Skeletal muscle satellite cell (primary cell): ENCODE data around the gene DRC7.

Experiments used
- H3K27me3 ChIP-seq: 2 replicates; pipeline ENCODE4 v1.7.0; 2013; ENCODE audit warnings: low read length; ENCODE audit not compliant: control insufficient read depth, insufficient read depth
- H3K36me3 ChIP-seq: 2 replicates; pipeline ENCODE4 v1.7.0; 2013; ENCODE audit warnings: mild to moderate bottlenecking, control low read depth, low read length; ENCODE audit not compliant: insufficient read depth
- H3K4me1 ChIP-seq: 2 replicates; pipeline ENCODE4 v1.7.0; 2013; ENCODE audit warnings: low read length; ENCODE audit not compliant: control insufficient read depth, insufficient read depth
- H3K4me2 ChIP-seq: 2 replicates; pipeline ENCODE4 v1.7.0; 2013; ENCODE audit warnings: mild to moderate bottlenecking, low read length
- H3K4me3 ChIP-seq: 2 replicates; pipeline ENCODE4 v1.7.0; 2013; ENCODE audit warnings: low read length
- H3K9ac ChIP-seq: 2 replicates; pipeline ENCODE4 v1.7.0; 2013; ENCODE audit warnings: mild to moderate bottlenecking, low read depth, low read length, moderate library complexity
- H3K9me3 ChIP-seq: replicated peaks from 2 replicates; pipeline ENCODE4 v1.7.0; 2013; ENCODE audit warnings: mild to moderate bottlenecking, control low read depth, low read length

DRC7 gene

DNA sequence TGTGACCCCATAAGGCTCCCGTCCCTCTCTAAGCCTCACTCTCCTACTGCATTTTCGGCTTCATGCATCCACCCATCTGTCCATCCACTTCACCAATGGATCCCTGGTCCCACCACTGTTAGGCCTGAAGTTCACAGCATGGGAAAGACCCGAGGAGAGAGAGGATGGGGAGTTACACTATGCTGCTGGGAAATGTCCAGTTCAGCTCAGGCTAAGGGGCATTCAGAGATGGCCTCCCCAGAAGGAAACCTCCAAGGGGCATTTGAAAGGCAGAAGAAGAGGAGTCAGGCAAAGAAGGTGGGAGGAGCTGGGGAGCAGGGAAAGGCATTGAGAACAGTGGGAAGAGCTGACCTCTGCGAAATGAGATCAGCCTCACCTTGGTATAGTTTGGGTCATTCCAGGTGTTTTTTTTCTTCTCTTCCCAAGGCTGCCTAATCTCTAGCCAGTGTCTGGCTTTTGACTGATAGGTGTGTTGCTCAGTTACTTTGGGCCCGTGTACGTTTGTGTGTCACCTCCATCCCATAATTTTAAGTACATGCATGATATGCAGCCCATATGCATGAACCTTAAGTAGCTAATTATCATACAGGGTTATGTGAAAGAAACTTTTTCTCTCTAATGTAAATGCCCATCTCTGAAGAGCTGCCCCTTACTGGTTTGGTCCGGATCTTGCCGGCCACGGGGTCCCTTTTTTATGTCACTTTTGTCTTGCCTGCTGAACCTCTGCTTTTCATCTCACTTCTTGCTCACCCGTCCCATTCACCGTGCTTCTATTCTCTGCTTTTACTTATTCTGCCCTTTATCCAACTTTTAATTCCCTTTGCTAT, 11.6 kb upstream of the DRC7 start:
- H3K9ac ChIP-seq = no peak overlapping the region
- no peak overlapping the region for H3K4me3 ChIP-seq
- H3K36me3 ChIP-seq = no peaks in the 10 kb centered on the region
- H3K4me1 ChIP-seq = no peaks in the 10 kb centered on the region
- no peaks in the 10 kb centered on the region for H3K9me3 ChIP-seq
- H3K27me3 ChIP-seq = peaks cover 42% of the 10 kb centered on the region
- H3K4me2 ChIP-seq = no peak overlapping the region

DNA sequence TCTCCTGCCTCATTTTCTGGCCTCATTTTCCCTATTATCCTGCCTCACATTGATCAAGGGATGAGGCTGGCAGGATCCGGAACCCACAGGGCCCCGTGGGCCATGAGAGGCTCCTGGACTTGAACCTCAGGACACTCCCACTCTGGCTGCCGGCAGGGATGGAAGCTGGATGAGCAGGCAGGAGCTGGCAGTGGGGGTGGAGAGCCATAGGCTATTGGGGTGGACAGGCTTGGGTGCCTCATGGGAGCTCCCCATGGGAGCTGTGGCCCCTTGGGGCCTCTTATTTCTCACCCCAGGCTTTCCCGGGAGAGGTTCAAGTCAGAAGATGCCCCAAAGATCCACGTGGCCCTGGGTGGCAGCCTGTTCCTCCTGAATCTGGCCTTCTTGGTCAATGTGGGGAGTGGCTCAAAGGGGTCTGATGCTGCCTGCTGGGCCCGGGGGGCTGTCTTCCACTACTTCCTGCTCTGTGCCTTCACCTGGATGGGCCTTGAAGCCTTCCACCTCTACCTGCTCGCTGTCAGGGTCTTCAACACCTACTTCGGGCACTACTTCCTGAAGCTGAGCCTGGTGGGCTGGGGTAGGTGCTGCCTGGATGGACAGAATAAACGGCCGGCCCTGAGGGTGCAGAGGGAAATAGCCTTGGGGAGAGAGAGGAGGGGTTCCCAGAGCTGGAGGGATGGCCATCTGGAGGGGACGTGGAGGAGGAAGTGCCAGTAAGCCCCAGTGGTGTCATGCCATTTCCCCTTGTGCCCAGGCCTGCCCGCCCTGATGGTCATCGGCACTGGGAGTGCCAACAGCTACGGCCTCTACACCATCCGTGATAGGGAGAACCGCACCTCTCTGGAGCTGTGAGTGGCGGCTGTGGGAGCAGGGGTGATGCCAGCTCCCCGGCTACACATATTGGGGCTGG, 10.7 kb upstream of the DRC7 start:
- no peak overlapping the region for H3K4me3 ChIP-seq
- H3K4me1 ChIP-seq = no peaks in the 10 kb centered on the region
- no peaks in the 10 kb centered on the region for H3K36me3 ChIP-seq
- no peaks in the 10 kb centered on the region for H3K9me3 ChIP-seq
- no peak overlapping the region for H3K4me2 ChIP-seq
- peaks cover 42% of the 10 kb centered on the region for H3K27me3 ChIP-seq
- H3K9ac ChIP-seq = no peak overlapping the region

- Histone ChIP-seq H3K4me2 (no peak overlapping the region), H3K4me3 (no peak overlapping the region), H3K4me1 (no peaks in the 10 kb centered on the region), H3K27me3 (peaks cover 47% of the 10 kb centered on the region), H3K9me3 (no peaks in the 10 kb centered on the region), H3K36me3 (no peaks in the 10 kb centered on the region), H3K9ac (no peak overlapping the region)
These were observed 9.8 kb upstream of the DRC7 start for GRCh38 chr16:57684626-57685358.

DNA sequence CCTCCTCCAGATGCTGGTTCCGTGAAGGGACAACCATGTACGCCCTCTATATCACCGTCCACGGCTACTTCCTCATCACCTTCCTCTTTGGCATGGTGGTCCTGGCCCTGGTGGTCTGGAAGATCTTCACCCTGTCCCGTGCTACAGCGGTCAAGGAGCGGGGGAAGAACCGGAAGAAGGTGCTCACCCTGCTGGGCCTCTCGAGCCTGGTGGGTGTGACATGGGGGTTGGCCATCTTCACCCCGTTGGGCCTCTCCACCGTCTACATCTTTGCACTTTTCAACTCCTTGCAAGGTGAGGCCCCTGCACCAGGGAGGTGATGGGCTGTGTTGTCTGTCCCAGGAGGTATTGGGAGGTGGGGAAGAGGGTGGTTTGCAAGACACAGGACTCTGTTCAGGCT, 9.0 kb upstream of the DRC7 start:
- no peaks in the 10 kb centered on the region for H3K4me1 ChIP-seq
- no peak overlapping the region for H3K4me2 ChIP-seq
- H3K27me3 ChIP-seq = peaks cover 54% of the 10 kb centered on the region

DNA sequence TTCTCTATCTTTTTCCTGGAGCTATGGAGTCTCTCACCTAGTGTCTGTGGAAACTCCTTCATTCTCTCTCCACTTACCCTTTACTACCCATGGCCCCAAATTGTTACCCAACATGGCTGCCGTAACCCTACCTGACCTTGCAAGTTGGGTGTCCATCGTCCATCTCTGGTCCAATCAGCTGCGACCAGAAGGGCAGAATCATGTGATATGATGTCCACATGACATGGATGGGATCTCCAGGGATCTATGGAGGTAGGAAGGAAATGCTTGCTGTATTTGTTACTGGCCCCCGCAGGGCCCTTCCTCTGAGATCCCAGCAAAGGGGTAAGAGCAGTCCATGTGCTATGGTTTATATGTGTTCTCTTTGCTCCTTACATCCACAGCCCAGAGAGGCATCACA, 8.0 kb upstream of the DRC7 start:
- H3K9me3 ChIP-seq = no peaks in the 10 kb centered on the region
- no peaks in the 10 kb centered on the region for H3K4me1 ChIP-seq
- H3K9ac ChIP-seq = no peak overlapping the region
- H3K4me3 ChIP-seq = no peak overlapping the region
- no peak overlapping the region for H3K4me2 ChIP-seq
- H3K36me3 ChIP-seq = no peaks in the 10 kb centered on the region
- H3K27me3 ChIP-seq = peaks cover 57% of the 10 kb centered on the region

More for the DNA sequence above, 9.0 kb upstream of the DRC7 start:
- H3K4me3 ChIP-seq = no peak overlapping the region
- H3K9ac ChIP-seq = no peak overlapping the region
- no peaks in the 10 kb centered on the region for H3K36me3 ChIP-seq
- H3K9me3 ChIP-seq = no peaks in the 10 kb centered on the region

DNA sequence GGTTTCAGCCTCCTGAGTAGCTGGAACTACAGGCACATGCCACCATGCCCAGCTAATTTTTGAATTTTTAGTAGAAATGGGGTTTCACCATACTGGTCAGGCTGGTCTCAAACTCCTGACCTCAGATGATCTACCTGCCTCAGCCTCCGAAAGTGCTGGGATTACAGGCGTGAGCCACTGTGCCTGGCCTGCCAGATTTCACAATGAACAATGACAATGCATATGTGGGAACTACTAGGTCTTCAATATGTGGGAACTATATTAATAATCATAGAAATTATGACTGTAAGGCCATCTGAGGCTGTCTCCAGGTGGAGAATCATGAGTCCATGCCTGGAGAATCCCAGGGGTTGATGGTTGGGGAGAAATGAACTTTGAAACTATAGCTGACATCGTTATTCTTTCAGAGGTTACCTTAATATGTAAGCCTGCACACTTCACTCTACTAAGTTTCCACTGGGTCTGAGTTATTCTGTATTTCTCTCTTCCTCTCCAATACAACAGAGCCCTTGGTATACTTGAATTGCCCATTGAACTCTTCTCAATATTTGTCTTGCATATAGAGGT, 7.2 kb upstream of the DRC7 start:
- H3K9me3 ChIP-seq = no peaks in the 10 kb centered on the region
- no peak overlapping the region for H3K4me2 ChIP-seq
- peaks cover 62% of the 10 kb centered on the region for H3K27me3 ChIP-seq
- H3K4me1 ChIP-seq = no peaks in the 10 kb centered on the region
- no peak overlapping the region for H3K9ac ChIP-seq
- H3K36me3 ChIP-seq = no peaks in the 10 kb centered on the region
- H3K4me3 ChIP-seq = no peak overlapping the region

GRCh38 chr16:57688487-57688986, 6.1 kb upstream of the DRC7 start:
- Histone ChIP-seq H3K9ac (no peak overlapping the region), H3K4me3 (no peak overlapping the region), H3K4me2 (no peak overlapping the region), H3K27me3 (peaks cover 67% of the 10 kb centered on the region), H3K4me1 (no peaks in the 10 kb centered on the region), H3K36me3 (no peaks in the 10 kb centered on the region), H3K9me3 (no peaks in the 10 kb centered on the region)

- H3K36me3 ChIP-seq = no peaks in the 10 kb centered on the region
- H3K27me3 ChIP-seq = peaks cover 74% of the 10 kb centered on the region
- no peak overlapping the region for H3K9ac ChIP-seq
- no peaks in the 10 kb centered on the region for H3K9me3 ChIP-seq
- no peaks in the 10 kb centered on the region for H3K4me1 ChIP-seq
- H3K4me3 ChIP-seq = no peak overlapping the region
- H3K4me2 ChIP-seq = no peak overlapping the region
These were observed 5.4 kb upstream of the DRC7 start for GRCh38 chr16:57688987-57689761.

DNA sequence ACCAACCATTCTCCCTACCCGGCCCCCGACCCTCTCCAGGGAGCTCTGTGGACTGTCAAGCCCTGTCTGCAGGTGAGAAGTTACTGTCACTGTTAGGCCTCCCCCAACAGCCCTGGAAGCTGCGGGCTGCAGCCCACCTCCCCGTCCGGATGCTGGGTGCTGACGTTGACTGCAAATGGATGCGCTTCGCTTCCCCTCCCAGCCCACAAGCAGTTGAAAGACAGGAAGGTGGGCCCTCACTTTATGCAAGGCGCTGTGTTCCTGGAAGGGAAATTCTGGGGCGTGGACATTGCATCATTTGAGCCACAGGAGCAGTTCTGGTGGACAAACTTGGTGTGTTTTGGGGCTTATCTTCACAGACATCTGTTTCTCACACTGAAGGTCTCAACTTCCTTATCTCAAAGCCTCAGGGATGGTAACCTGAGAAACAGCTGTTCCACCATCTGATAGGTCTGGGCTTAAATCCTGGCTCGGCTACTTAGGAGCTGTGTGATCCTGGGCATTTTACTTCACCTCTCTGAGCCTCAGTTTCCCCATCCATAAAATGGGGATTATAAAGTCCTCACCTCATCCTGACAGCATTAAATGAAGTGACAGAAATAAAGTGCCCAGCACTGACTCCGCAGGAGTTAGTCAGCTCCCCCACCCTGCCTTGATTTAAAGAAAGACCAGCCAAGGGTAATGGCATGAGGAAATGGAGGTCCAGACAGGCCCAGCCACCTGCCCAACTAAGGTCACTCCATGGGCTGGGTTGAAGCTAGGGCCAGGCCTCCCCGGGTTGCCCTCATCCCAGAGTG, 4.6 kb upstream of the DRC7 start:
- Histone ChIP-seq H3K9ac (no peak overlapping the region), H3K4me2 (no peak overlapping the region), H3K9me3 (no peaks in the 10 kb centered on the region), H3K36me3 (no peaks in the 10 kb centered on the region), H3K4me3 (no peak overlapping the region), H3K27me3 (peaks cover 75% of the 10 kb centered on the region), H3K4me1 (no peaks in the 10 kb centered on the region)
